Subcutaneous abdominal adipose tissue (tissue), 5 donors: Measurements from ENCODE around the gene C2CD3.

ENCODE experiments used
- H3K27ac ChIP-seq: one replicate; pipeline ENCODE4 v1.7.0; 2013; ENCODE audit warnings: low read depth, mild to moderate bottlenecking, inconsistent platforms, low read length, moderate library complexity
- H3K27me3 ChIP-seq, 5 donors: one replicate each; pipeline ENCODE4 v1.7.0; 2013; ENCODE audit warnings: low read length in 5 of 5, inconsistent platforms in 1 of 5; ENCODE audit not compliant: control insufficient read depth in 5 of 5, insufficient read depth in 4 of 5
- H3K36me3 ChIP-seq, 5 donors: one replicate each; pipeline ENCODE4 v1.7.0; 2013; ENCODE audit warnings: low read length in 5 of 5; ENCODE audit not compliant: control insufficient read depth in 5 of 5, insufficient read depth in 5 of 5
- H3K4me1 ChIP-seq, 5 donors: one replicate each; pipeline ENCODE4 v1.7.0; 2013; ENCODE audit warnings: low read length in 5 of 5, mild to moderate bottlenecking in 3 of 5, moderate library complexity in 1 of 5; ENCODE audit not compliant: control insufficient read depth in 5 of 5, insufficient read depth in 5 of 5
- H3K4me3 ChIP-seq, 5 donors: one replicate each; pipeline ENCODE4 v1.7.0; 2013; ENCODE audit warnings: low read length in 5 of 5, low read depth in 1 of 5
- H3K9ac ChIP-seq, 5 donors: one replicate each; pipeline ENCODE4 v1.7.0; 2013; ENCODE audit warnings: low read length in 5 of 5, mild to moderate bottlenecking in 4 of 5, moderate library complexity in 3 of 5
- H3K9me3 ChIP-seq, 5 donors: one replicate each; pipeline ENCODE4 v1.7.0; 2013; ENCODE audit warnings: low read length in 5 of 5; ENCODE audit not compliant: control insufficient read depth in 5 of 5
- donor health status: healthy.
- donor health status: healthy.
- donor health status: healthy.
- donor health status: healthy.
- donor health status: healthy.

The C2CD3 gene

DNA sequence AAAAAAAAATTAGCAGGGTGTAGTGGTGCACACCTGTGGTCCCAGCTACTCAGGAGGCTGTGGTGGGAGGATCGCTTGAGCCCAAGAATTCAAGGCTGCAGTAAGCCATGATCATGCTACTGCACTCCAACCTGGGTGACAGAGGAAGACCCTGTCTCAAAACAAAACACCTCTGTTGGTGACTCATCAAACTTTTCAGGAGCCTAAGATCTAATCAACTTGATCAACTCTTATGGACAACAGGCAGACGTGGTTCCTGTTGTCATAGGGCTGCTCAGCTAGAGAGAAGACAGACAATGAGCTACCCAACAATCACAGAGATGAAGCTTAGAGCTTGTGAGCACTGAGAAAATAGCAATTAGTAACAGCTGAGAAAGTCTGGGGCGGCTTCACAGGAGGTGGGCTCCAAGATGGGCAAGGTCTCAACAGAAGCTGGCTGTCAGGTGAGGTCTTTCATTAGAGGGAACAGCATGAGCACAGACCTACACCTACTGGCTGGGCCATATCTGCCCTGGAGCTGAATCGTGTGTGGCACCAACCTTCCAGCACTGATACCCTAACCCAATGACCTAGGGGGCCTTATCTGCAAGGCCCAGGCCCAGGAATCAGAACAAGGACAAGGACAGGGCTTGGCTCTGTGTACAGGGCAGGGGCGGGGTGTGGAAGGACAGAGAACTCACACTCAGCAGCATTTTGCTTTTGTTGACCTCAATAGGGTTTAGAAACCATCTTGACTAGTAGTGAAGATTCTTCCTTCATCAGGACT lies 154.7 kb downstream of the C2CD3 start:
- H3K36me3 ChIP-seq, result peaks cover 0 to 13% (median 6%) of the 10 kb centered on the region in 5 donors
- H3K9me3 ChIP-seq, result no peaks in the 10 kb centered on the region
- H3K27ac ChIP-seq, result no peak overlapping the region
- peaks cover 18 to 67% (median 48%) of the 10 kb centered on the region in 5 donors for H3K4me1 ChIP-seq
- no peak overlapping the region for H3K9ac ChIP-seq
- H3K4me3 ChIP-seq, result no peak overlapping the region
- H3K27me3 ChIP-seq, result no peaks in the 10 kb centered on the region

DNA sequence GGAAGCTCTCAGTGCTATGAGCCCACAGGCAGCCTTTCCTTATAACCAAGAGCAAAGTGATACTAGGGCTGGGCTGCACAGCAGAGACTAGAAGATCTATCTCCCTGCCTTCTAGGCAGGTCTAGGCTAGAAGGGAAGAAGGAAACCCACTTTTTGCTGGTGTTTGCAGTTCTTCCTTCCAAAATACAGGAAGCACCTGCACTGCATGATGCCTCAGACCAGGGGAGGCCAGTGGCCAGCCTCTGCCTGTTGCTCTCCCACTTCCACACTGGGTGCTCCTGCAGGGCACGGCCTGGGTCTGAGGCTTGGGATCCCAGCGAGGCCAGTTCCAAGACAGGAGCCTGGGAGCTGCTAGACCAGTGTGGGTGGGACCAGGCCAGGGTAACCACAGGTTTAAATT lies 155.9 kb downstream of the C2CD3 start:
- peaks cover 21 to 68% (median 43%) of the 10 kb centered on the region in 5 donors for H3K4me1 ChIP-seq
- peaks cover 0 to 13% (median 6%) of the 10 kb centered on the region in 5 donors for H3K36me3 ChIP-seq
- no peaks in the 10 kb centered on the region for H3K27me3 ChIP-seq
- no peak overlapping the region for H3K4me3 ChIP-seq
- H3K27ac ChIP-seq, result no peak overlapping the region
- no peak overlapping the region for H3K9ac ChIP-seq
- no peaks in the 10 kb centered on the region for H3K9me3 ChIP-seq

DNA sequence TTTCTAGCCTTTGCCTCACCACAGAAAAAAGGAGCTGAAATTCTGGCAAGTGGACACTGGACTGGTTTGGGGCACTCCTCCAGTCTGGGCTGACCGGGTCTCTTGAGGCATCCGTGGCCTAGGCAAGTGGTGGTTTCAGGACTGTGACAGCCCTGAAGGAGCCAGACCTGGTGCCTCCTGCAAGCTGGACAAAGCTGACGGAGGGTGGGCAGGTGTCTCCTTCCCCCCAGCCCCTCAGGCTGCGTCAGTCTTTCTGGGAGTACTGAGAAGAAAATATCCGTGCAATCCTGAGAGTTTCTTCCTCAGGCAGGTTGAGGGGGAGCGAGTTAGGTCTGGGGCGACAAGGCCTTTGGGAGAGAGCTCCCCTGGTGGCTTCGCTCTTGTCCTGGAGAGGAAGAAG lies 157.7 kb downstream of the C2CD3 start:
- Histone ChIP-seq H3K9me3 (no peaks in the 10 kb centered on the region), H3K27me3 (no peaks in the 10 kb centered on the region), H3K4me1 (peaks cover 9 to 63% (median 26%) of the 10 kb centered on the region in 5 donors), H3K27ac (no peak overlapping the region), H3K4me3 (no peak overlapping the region), H3K36me3 (peaks cover 0 to 13% (median 6%) of the 10 kb centered on the region in 5 donors), H3K9ac (no peak overlapping the region)

DNA sequence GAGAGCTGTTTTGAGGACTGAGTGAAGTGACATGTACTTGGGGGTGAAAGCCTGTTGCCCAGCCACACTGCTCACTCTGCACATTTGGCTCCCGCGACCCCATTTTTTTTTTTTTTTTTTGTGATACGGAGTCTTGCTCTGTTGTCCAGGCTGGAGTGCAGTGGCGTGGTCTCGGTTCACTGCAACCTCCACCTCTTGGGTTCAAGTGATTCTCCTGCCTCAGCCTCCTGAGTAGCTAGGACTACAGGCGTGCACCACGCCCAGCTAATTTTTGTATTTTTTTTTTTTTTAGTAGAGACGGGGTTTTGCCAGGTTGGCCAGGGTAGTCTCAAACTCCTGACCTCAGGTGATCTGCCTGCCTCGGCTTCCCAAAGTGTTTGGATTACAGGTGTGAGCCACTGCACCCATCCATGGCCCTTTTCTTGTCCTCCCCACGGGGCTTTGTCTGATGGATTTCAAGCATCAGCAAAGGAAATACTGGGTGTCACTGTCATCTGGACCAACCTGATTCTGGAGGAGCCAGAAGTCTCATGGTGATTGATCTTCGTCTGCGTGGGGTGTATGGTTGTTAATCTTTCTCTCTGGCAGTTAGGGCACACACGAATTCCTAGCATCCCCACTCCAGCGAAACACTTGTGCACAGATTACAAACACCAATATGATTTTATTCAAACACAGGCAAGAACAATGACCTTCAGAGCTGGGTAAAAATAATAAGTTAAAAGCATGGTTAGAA lies 158.6 kb downstream of the C2CD3 start:
- Histone ChIP-seq H3K27me3 (no peaks in the 10 kb centered on the region), H3K27ac (no peak overlapping the region), H3K4me3 (no peak overlapping the region), H3K9me3 (no peaks in the 10 kb centered on the region), H3K9ac (no peak overlapping the region), H3K4me1 (peaks cover 8 to 54% (median 19%) of the 10 kb centered on the region in 5 donors), H3K36me3 (peaks cover 0 to 13% (median 6%) of the 10 kb centered on the region in 5 donors)

DNA sequence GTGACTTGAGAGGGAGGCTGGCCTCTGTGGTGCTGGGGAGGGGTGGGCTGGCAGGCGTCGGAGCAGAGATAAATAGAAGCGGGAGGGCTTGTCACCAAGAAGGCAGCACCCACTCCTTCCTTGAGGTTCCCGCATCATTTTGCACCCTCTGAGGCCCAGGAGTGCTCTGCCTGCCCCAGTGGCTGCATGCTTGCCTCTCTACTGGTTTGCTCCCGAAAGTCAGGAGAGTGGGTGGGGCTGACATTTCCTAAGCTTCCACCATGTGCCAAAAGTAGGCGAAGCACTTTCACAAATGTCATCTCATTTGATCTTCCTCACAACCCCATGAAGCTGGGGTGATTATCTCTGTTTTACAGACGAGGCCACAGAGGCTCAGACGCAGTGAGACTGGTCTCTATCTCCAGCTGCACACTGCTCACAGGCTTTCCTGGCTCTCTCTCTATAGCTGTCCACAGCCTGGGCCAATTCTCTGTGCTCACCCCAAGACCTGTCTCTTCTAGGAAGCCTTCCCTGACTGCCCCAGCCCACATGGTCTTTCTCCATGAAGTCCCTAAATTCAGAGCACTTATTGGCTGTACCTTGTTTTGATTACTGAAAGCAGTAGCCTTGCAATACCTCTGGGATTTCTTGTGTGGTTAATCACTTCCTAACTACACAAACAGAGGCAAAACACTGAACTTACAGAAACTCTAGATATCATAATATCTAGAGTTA lies 159.3 kb downstream of the C2CD3 start:
- Histone ChIP-seq H3K9ac (no peak overlapping the region), H3K4me1 (peaks cover 8 to 49% (median 19%) of the 10 kb centered on the region in 5 donors), H3K4me3 (no peak overlapping the region), H3K27ac (no peak overlapping the region), H3K9me3 (no peaks in the 10 kb centered on the region), H3K27me3 (no peaks in the 10 kb centered on the region), H3K36me3 (peaks cover 0 to 13% (median 4%) of the 10 kb centered on the region in 5 donors)

DNA sequence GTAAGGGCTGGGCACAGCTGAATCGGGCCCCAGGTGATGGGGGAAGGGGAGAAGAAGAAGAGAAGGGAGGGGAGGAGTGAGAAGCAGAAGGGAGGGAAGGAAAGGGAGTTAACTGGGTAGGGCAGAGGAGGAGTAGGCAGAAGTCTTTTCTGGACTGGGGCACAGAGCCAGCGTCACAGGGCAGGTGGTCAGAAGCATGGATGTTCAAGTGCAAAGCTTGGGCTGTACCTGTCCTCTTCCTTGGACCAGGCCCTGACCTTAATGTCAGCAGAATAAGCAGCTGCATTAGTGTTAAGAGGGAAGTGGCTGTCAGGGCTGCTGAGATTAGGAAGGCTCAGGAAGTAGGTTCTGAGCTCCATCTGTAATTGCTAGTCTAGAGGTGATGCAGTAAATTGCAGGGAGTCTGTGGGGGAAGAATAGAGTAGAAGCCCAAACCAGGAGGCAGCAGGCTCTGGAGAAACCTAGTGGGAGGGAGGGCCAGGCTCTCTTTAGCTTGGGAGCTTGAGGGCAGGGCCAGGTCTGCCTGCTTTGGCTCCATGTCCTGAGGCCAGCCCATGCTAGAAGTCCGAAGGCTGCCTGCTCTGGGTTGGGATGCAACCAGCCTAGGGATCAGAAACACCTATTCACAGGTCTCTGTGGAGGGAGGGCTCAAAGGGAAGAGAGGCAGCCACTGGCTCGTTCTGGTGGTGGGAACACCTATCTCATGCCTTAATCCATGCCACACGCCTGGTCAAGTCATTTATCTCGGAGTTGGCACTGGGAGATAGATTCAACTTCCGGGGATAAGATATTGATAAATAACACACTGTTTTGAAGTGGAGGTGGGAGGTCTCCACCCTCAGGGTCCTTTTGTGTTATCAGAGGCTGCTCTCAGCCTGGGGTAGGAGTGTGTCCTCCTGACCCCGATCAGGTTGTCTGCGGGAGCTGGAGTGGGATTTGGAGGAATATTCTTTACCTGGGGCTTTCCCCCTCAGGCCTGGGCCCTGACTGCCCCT lies 160.2 kb downstream of the C2CD3 start:
- H3K4me1 ChIP-seq, result peaks cover 8 to 41% (median 19%) of the 10 kb centered on the region in 5 donors
- no peaks in the 10 kb centered on the region for H3K9me3 ChIP-seq
- H3K4me3 ChIP-seq, result no peak overlapping the region
- no peak overlapping the region for H3K27ac ChIP-seq
- peaks cover 0 to 17% (median 0%) of the 10 kb centered on the region in 5 donors for H3K36me3 ChIP-seq
- no peaks in the 10 kb centered on the region for H3K27me3 ChIP-seq
- no peak overlapping the region for H3K9ac ChIP-seq

DNA sequence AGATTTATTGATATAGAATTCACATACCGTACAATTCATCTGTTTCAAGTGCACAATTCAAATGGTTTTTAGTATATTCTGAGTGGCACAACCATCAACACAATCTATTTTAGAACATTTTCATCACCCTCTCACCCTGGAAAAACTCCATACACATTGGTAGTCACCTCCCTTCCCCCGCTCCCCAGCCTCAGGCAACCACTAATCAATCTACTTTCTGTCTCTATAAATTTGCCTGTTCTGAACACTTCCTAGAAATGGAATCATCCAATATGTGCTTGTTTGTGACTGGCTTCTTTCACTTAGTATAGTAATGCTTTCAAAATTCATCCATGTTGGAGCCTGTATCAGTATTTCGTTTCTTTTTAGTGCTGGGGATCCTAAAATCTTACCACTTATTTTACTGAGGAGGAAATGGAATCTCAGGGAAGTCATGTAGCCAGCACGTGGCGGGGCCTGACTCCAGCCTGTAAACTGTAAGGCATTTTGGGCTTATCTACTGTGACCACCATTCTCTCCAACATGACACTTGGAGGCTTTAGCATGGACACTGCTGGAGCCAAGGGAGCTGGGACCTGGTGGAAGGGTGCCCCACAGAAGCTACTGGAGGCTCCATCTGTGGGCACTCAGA lies 161.0 kb downstream of the C2CD3 start:
- Histone ChIP-seq H3K9ac (no peak overlapping the region), H3K4me1 (peaks cover 8 to 46% (median 23%) of the 10 kb centered on the region in 5 donors), H3K36me3 (peaks cover 0 to 17% (median 0%) of the 10 kb centered on the region in 5 donors), H3K9me3 (no peaks in the 10 kb centered on the region), H3K27ac (no peak overlapping the region), H3K27me3 (no peaks in the 10 kb centered on the region), H3K4me3 (no peak overlapping the region)

DNA sequence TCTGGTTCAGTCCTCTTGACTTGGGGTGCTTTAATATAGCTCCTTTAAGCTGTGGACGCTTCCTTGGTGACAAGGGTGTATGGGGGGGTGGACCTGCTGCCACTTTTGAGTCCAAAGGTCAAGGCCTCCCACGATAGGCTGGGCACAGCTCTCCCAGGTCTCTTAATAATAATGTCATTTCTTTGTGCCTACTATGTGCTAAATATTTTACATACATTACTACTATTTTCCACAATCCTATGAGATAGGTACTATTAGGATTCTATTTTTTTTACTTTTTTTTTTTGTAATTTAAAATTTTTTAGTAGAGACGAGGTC lies 161.6 kb downstream of the C2CD3 start:
- Histone ChIP-seq H3K36me3 (peaks cover 0 to 19% (median 0%) of the 10 kb centered on the region in 5 donors), H3K27ac (no peak overlapping the region), H3K4me3 (no peak overlapping the region), H3K9me3 (no peaks in the 10 kb centered on the region), H3K4me1 (peaks cover 8 to 52% (median 29%) of the 10 kb centered on the region in 5 donors), H3K27me3 (no peaks in the 10 kb centered on the region), H3K9ac (no peak overlapping the region)
